Measurements from ENCODE around the gene TPPP2.
"Not testable (repeated sequence)": the region's sequence is repeated elsewhere in the genome, so short reads cannot be mapped to it uniquely, and the experiment has no call there.

TPPP2 gene

DNA sequence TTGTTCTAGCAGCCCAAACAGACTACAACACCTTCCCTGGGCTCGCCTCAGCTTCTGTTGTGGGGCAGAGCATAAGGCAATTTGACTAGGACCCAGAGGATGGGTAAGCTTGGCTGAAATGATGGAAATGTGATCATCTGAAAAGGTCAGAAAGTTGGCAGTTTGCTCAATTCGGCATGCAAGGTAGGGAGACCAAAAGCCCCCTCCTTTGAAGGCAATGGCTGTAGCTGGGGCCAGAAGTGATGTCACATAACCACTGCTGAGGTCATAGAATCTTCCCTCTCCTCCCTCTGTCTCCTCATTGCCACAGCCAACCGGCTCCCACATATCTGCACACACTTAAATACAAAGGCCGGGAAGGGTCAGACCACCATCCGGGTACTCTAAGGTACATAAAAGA, at the start of gene TPPP2:
TPPP2 (plus strand) TSS at position 301 of the 400 bp plus-strand sequence. CDS start 365 bp downstream, outside the sequence.
- DNase-seq, result no peak

- no peak for DNase-seq
Observed at GRCh38 chr14:20980906-20981305, 49.1 kb upstream of the TPPP2 start.

- DNase-seq, result no peak
Observed at GRCh38 chr14:20982646-20983369, 47.2 kb upstream of the TPPP2 start.

DNA sequence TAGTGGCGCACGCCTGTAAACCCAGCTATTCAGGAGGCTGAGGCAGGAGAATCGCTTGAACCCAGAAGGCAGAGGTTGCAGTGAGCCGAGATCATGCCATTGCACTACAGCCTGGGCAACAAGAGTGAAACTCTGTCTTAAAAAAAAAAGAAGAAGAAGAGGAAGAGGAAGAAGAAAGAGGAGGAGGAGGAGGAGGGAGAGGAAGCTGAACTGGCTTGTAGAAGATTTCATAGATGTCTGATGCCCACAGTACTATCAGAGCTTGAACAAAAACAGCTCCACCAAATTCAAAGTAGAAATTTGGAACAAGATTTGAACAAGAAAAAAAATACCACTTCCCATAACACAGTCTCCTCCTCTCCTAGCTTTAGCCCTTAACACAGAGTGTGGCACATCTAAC, 44.4 kb upstream of the TPPP2 start:
- DNase-seq, result not testable (repeated sequence)

GRCh38 chr14:20986811-20987210, 43.2 kb upstream of the TPPP2 start:
- no peak for DNase-seq

DNA sequence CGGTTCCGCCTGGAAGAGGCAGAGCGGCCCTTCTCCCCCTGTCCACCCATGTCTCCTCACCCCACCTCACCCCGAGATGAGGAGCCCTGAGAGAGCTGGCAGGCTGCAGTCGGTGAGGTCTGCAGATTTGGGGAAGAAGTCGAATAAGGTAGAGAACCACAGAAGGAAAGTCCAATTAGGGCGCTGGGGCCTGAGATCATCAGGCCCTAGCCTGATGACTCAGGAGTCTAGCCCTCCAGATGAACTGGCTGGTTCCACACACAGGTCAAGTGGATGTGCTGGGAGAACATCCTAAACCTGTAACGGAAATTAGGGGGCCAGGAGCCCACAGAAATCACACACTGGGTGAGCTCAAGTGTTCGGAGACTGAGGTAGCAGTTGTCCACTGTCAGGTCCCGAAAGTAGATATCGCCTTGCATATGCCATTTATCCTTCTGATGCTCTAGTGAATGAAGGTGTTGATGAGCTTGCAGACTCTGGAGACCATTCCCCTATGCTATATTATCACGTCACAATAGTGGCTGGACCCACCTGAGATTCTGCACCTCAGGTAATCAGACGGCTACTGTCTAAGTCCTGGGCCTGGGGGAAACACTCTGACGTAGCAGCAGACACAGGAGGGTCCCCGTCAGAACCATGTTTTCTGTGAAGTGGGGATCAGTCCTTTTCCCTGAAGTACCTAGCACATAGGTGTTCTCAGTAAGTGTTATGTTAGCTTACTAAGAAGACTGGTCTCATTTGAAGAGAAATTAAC, 41.1 kb upstream of the TPPP2 start:
- DNase-seq, result no peak

DNA sequence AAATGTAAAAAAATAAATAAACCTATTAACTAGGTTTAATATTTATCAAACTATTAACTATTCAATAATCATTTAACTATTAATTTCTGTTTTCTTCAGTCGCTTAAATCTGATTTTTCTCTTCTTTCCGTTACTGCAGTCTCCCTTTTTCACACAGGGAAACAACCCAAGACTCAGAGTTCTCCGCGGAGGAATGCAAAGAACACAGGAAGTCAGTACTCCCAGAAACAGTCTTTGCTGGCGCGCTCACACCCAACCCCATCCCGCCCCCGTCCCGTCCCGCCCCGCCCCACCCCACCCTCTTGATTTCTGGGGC, 40.6 kb upstream of the TPPP2 start:
- no peak for DNase-seq

DNA sequence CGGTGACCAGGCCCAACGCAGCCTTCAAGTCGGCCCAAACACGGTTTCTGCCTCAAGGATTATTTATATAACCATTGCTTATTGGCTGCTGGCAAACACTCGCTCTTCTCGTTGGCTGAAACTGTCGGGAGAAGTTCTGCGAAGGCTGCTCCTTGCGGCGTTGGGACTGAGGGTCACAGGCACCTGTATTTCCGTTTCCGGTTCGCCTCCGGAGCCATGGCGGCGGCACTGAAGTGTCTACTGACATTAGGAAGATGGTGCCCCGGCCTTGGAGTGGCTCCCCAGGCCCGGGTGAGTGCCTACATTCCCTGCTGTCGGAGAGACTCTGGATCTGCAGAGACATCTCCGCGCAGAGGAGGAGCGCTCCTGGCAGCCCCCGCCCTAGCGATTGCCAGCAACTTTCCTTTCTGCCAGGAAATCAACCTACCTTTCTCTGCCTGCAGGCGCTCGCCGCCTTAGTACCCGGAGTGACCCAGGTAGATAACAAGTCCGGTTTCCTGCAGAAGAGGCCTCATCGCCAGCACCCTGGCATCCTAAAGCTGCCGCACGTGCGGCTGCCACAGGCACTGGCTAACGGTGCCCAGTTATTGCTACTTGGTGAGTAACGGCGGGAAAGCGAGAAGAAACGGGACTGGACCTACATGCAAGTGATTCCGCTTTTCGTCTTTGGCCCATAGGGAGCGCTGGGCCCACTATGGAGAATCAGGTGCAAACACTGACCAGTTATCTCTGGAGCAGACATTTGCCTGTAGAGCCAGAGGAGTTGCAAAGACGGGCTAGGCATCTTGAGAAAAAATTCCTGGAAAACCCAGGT, 40.0 kb upstream of the TPPP2 start, which contains the start of gene METTL17:
METTL17 (plus strand) TSS at position 194 of the 814 bp plus-strand sequence; CDS start at position 217, 23 bp downstream.
- DNase-seq, result peak; percentile 64

GRCh38 chr14:20996521-20996920, 33.5 kb upstream of the TPPP2 start:
- DNase-seq, result no peak

GRCh38 chr14:20997115-20997514, 32.9 kb upstream of the TPPP2 start:
- DNase-seq, result no peak

GRCh38 chr14:20997564-20997963, 32.5 kb upstream of the TPPP2 start:
- DNase-seq, result no peak

- no peak for DNase-seq
Observed at GRCh38 chr14:20998139-20998538, 31.9 kb upstream of the TPPP2 start.

DNA sequence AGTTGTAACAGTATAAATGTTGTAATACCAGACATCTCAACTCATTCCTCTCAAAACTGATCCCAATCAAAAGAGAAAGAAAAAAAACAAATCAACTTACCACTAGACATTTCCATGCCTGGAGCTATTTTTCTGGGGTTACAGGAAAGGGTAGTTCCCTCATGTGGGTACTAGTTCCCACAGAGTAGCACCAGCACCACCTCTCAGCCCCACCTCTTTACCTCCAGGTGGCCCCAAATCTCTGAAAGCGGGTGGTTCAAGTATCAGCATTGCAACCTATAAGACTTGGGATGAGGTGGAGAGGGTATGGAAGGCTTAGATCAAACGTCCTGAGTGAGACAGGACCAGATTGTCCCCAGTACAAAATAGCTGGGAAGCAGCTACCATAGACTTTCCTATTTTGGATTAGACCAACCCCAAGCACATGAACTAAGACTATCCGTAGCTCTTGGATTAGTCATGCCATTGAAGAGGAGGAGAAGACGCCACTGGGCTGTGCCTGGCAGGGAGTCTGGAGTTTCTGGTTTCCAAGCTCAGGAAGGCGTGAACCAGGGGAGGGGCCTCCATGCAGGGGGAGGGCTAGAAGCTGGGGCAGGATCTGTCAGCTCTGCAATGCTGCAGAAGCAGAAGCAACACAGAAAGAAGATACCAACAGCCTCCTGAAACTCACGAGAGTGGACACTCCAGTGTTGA, 31.2 kb upstream of the TPPP2 start, which contains the start of gene SLC39A2:
SLC39A2 (plus strand) TSS at position 620 of the 693 bp plus-strand sequence. CDS start 154 bp downstream, outside the sequence.
- no peak for DNase-seq

- DNase-seq, result no peak
Observed at GRCh38 chr14:20999591-20999990, 30.4 kb upstream of the TPPP2 start.

- no peak for DNase-seq
Observed at GRCh38 chr14:21001218-21001617, 28.8 kb upstream of the TPPP2 start.

- DNase-seq, result no peak
Observed at GRCh38 chr14:21003788-21004346, 26.1 kb upstream of the TPPP2 start.

DNA sequence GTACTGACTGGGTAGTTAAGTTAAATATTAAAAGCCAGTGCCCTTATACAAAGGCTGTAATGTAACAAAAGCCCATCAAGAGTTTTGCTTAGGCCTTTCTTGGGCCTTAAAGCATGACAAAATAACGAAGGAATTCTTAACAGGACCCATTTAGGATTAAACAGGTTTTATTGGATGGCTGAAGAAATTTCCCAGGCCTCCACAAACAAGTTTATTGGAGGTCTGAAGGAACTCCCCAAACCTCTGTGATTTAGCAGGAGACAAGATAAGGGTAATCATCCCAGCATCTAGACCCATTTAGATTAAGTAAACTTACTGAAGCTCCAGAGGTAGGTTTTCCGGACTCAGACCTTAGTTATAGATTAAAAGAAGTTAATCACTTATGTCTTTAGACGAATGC, 20.3 kb upstream of the TPPP2 start:
- DNase-seq, result not testable (repeated sequence)

- no peak for DNase-seq
Observed at GRCh38 chr14:21011136-21011535, 18.9 kb upstream of the TPPP2 start.

- peak; percentile 57 for DNase-seq
Observed at GRCh38 chr14:21014761-21015190, 15.2 kb upstream of the TPPP2 start.

- DNase-seq, result no peak
Observed at GRCh38 chr14:21015312-21015711, 14.7 kb upstream of the TPPP2 start.

- DNase-seq, result peak; percentile 3
Observed at GRCh38 chr14:21016413-21017190, 13.4 kb upstream of the TPPP2 start.
